ENCODE data around the gene TRPM3.

Gene TRPM3

GRCh38 chr9:71097671-71098070 lies 23.8 kb downstream of the TRPM3 start:
- DNase-seq (ENCODE audit: low read depth), result no peak

- DNase-seq (ENCODE audit: low read depth), result no peak
These were observed 24.9 kb downstream of the TRPM3 start for GRCh38 chr9:71096421-71097108.

- DNase-seq (ENCODE audit: low read depth), result no peak
These were observed 26.6 kb downstream of the TRPM3 start for GRCh38 chr9:71094708-71095251.

- no peak for DNase-seq (ENCODE audit: low read depth)
These were observed 30.5 kb downstream of the TRPM3 start for GRCh38 chr9:71090896-71091295.

- peak; percentile 20 for DNase-seq (ENCODE audit: low read depth)
These were observed 42.0 kb downstream of the TRPM3 start for GRCh38 chr9:71079451-71079850.

- DNase-seq (ENCODE audit: low read depth), result no peak
These were observed 45.3 kb downstream of the TRPM3 start for GRCh38 chr9:71076096-71076495.

GRCh38 chr9:71073494-71073893 lies 47.9 kb downstream of the TRPM3 start:
- DNase-seq (ENCODE audit: low read depth), result no peak

- DNase-seq (ENCODE audit: low read depth), result no peak
These were observed 48.8 kb downstream of the TRPM3 start for GRCh38 chr9:71072587-71072986.

- no peak for DNase-seq (ENCODE audit: low read depth)
These were observed 49.8 kb downstream of the TRPM3 start for GRCh38 chr9:71071633-71072032.

GRCh38 chr9:71058660-71059059 lies 62.8 kb downstream of the TRPM3 start:
- DNase-seq (ENCODE audit: low read depth), result no peak

- DNase-seq (ENCODE audit: low read depth), result no peak
These were observed 69.1 kb downstream of the TRPM3 start for GRCh38 chr9:71052287-71052686.

- DNase-seq (ENCODE audit: low read depth), result no peak
These were observed 73.1 kb downstream of the TRPM3 start for GRCh38 chr9:71048280-71048679.

GRCh38 chr9:71042448-71042990 lies 78.9 kb downstream of the TRPM3 start:
- DNase-seq (ENCODE audit: low read depth), result no peak

GRCh38 chr9:71037521-71037920 lies 83.9 kb downstream of the TRPM3 start:
- no peak for DNase-seq (ENCODE audit: low read depth)

GRCh38 chr9:71036501-71036900 lies 84.9 kb downstream of the TRPM3 start:
- DNase-seq (ENCODE audit: low read depth), result peak; percentile 14

GRCh38 chr9:71032779-71033178 lies 88.6 kb downstream of the TRPM3 start:
- DNase-seq (ENCODE audit: low read depth), result no peak

GRCh38 chr9:71025728-71026127 lies 95.7 kb downstream of the TRPM3 start:
- no peak for DNase-seq (ENCODE audit: low read depth)

- no peak for DNase-seq (ENCODE audit: low read depth)
These were observed 96.2 kb downstream of the TRPM3 start for GRCh38 chr9:71025201-71025600.

- no peak for DNase-seq (ENCODE audit: low read depth)
These were observed 111.2 kb downstream of the TRPM3 start for GRCh38 chr9:71010258-71010657.

GRCh38 chr9:71005456-71005855 lies 116.0 kb downstream of the TRPM3 start:
- DNase-seq (ENCODE audit: low read depth), result no peak

GRCh38 chr9:71004196-71004595 lies 117.2 kb downstream of the TRPM3 start:
- DNase-seq (ENCODE audit: low read depth), result no peak

GRCh38 chr9:71003346-71003745 lies 118.1 kb downstream of the TRPM3 start:
- DNase-seq (ENCODE audit: low read depth), result no peak

- no peak for DNase-seq (ENCODE audit: low read depth)
These were observed 119.5 kb downstream of the TRPM3 start for GRCh38 chr9:71001780-71002386.
